Vagina (tissue), 2 donors: ENCODE data around the gene CFAP299. TPM values are rescaled to one million over a fixed set of nuclear protein-coding genes. Genes with fewer than 3 reads are reported as not detected.

Source experiments
- DNase-seq, 2 donors: peaks; one replicate each; pipeline ENCODE4 v3.0.0-alpha.2; 2017; ENCODE audit errors: extremely low spot score in 2 of 2
- H3K27ac ChIP-seq: fragments of 200-600 bp; sonication (generic); one replicate; pipeline ENCODE4 v1.5.1; 2019
- H3K27me3 ChIP-seq: fragments of 200-600 bp; sonication (generic); one replicate; pipeline ENCODE4 v1.5.1; 2019
- H3K36me3 ChIP-seq, 2 donors: fragments of 200-600 bp; sonication (generic); one replicate each; pipeline ENCODE4 v1.5.1; 2017 to 2019
- H3K4me1 ChIP-seq: fragments of 200-600 bp; sonication (generic); one replicate; pipeline ENCODE4 v1.5.1; 2019
- H3K4me3 ChIP-seq, 2 donors: fragments of 200-600 bp; sonication (generic); 1 replicate in 1 of 2; 2 replicates in 1 of 2; pipeline ENCODE4 v1.5.1; 2016 to 2019
- H3K9me3 ChIP-seq: fragments of 200-600 bp; sonication (generic); one replicate; pipeline ENCODE4 v1.5.1; 2019
- CTCF ChIP-seq, 3 experiments: fragments of 450-650 bp in 2 of 3; fragments of 200-600 bp in 1 of 3; sonication (generic) in 1 of 3; IDR thresholded peaks; one replicate each; pipeline ENCODE4 v1.5.1; 2017 to 2019; ENCODE audit warnings: antibody characterized with exemption in 3 of 3, mild to moderate bottlenecking in 2 of 3, moderate library complexity in 2 of 3
- POLR2A ChIP-seq, 2 donors: fragments of 450-650 bp; IDR thresholded peaks; one replicate each; pipeline ENCODE4 v1.6.1; 2017; ENCODE audit warnings: antibody characterized with exemption in 2 of 2, mild to moderate bottlenecking in 2 of 2, moderate library complexity in 2 of 2
- POLR2AphosphoS5 ChIP-seq, 2 donors: sonication (generic); formaldehyde crosslinking; IDR thresholded peaks; one replicate each; pipeline ENCODE4 v1.9.0; 2017; ENCODE audit warnings: antibody characterized with exemption in 2 of 2, mild to moderate bottlenecking in 2 of 2, low read depth in 1 of 2; ENCODE audit not compliant: insufficient read depth in 1 of 2
- intact Hi-C: fragments of 100-400 bp; cut with DNase I; formaldehyde crosslinking; loops from one replicate; pipeline ENCODE4 v1.15.1; 2023
- total RNA-seq: library from RNA; depleted of rRNA; stranded (reverse); fragments of >200 nt; gene quantifications from one replicate; pipeline ENCODE4 v1.2.3, GENCODE V29; 2016

CFAP299 gene
- total RNA-seq, 1 donor from 2014 or later: not detected

- intact Hi-C loops: no loop called here
- Histone ChIP-seq H3K4me3 (no peak overlapping the region), H3K9me3 (no peaks in the 10 kb centered on the region), H3K4me1 (no peaks in the 10 kb centered on the region), H3K36me3 (no peaks in the 10 kb centered on the region), H3K27me3 (no peaks in the 10 kb centered on the region), H3K27ac (no peak overlapping the region)
- TF ChIP-seq CTCF (IDR thresholded peaks at IDR 0.05) (no peak), POLR2A (IDR thresholded peaks at IDR 0.05) (no peak), POLR2AphosphoS5 (IDR thresholded peaks at IDR 0.05; ENCODE audit: insufficient read depth in 1 of 2, low read depth in 1 of 2) (no peak)
- DNase-seq: no peak
These were observed 233.4 kb downstream of the CFAP299 start for GRCh38 chr4:80568891-80569290.

- no peak for DNase-seq
- no peak for TF ChIP-seq POLR2A (IDR thresholded peaks at IDR 0.05)
- TF ChIP-seq CTCF (IDR thresholded peaks at IDR 0.05): no peak
- no peak for TF ChIP-seq POLR2AphosphoS5 (IDR thresholded peaks at IDR 0.05; ENCODE audit: insufficient read depth in 1 of 2, low read depth in 1 of 2)
- no peaks in the 10 kb centered on the region for H3K4me1 ChIP-seq
- H3K27me3 ChIP-seq: no peaks in the 10 kb centered on the region
- no peaks in the 10 kb centered on the region for H3K36me3 ChIP-seq
- intact Hi-C loops: no loop called here
- H3K9me3 ChIP-seq: no peaks in the 10 kb centered on the region
- H3K4me3 ChIP-seq: no peak overlapping the region
- no peak overlapping the region for H3K27ac ChIP-seq
These were observed 241.3 kb downstream of the CFAP299 start for GRCh38 chr4:80576796-80577195.

GRCh38 chr4:80578001-80578400 lies 242.5 kb downstream of the CFAP299 start:
- no peaks in the 10 kb centered on the region for H3K36me3 ChIP-seq
- H3K9me3 ChIP-seq: no peaks in the 10 kb centered on the region
- intact Hi-C loops: no loop called here
- H3K27ac ChIP-seq: no peak overlapping the region
- no peaks in the 10 kb centered on the region for H3K4me1 ChIP-seq
- TF ChIP-seq CTCF (IDR thresholded peaks at IDR 0.05): no peak
- no peak for TF ChIP-seq POLR2A (IDR thresholded peaks at IDR 0.05)
- TF ChIP-seq POLR2AphosphoS5 (IDR thresholded peaks at IDR 0.05; ENCODE audit: insufficient read depth in 1 of 2, low read depth in 1 of 2): no peak
- DNase-seq: no peak
- no peak overlapping the region for H3K4me3 ChIP-seq
- H3K27me3 ChIP-seq: no peaks in the 10 kb centered on the region

GRCh38 chr4:80585542-80585941 lies 250.0 kb downstream of the CFAP299 start:
- intact Hi-C loops: no loop called here
- H3K27ac ChIP-seq: no peak overlapping the region
- H3K4me1 ChIP-seq: no peaks in the 10 kb centered on the region
- TF ChIP-seq POLR2AphosphoS5 (IDR thresholded peaks at IDR 0.05; ENCODE audit: insufficient read depth in 1 of 2, low read depth in 1 of 2): no peak
- no peak for TF ChIP-seq CTCF (IDR thresholded peaks at IDR 0.05)
- no peak overlapping the region for H3K4me3 ChIP-seq
- H3K9me3 ChIP-seq: no peaks in the 10 kb centered on the region
- no peaks in the 10 kb centered on the region for H3K27me3 ChIP-seq
- no peak for DNase-seq
- H3K36me3 ChIP-seq: no peaks in the 10 kb centered on the region

GRCh38 chr4:80586716-80587115 lies 251.2 kb downstream of the CFAP299 start:
- Histone ChIP-seq H3K4me3 (no peak overlapping the region), H3K27ac (no peak overlapping the region), H3K36me3 (no peaks in the 10 kb centered on the region), H3K9me3 (no peaks in the 10 kb centered on the region), H3K27me3 (no peaks in the 10 kb centered on the region), H3K4me1 (no peaks in the 10 kb centered on the region)
- intact Hi-C loops: no loop called here
- no peak for TF ChIP-seq POLR2A (IDR thresholded peaks at IDR 0.05)
- no peak for TF ChIP-seq CTCF (IDR thresholded peaks at IDR 0.05)
- TF ChIP-seq POLR2AphosphoS5 (IDR thresholded peaks at IDR 0.05; ENCODE audit: insufficient read depth in 1 of 2, low read depth in 1 of 2): no peak
- no peak for DNase-seq
